WI38 (cell line): ENCODE results near the gene OR52E4.

Experiments used
- H3K4me3 ChIP-seq: 2 replicates; pipeline ENCODE4 v1.5.1; 2011; ENCODE audit warnings: low read depth, mild to moderate bottlenecking, control low read depth, low read length
- CTCF ChIP-seq: IDR thresholded peaks from 2 replicates; pipeline ENCODE4 v1.5.1; 2012; ENCODE audit warnings: low read depth, mild to moderate bottlenecking, control low read depth, low read length

OR52E4 gene

GRCh38 chr11:5891216-5891800, 10.9 kb downstream of the OR52E4 start:
- no peak for TF ChIP-seq CTCF

GRCh38 chr11:5892908-5893307, 12.5 kb downstream of the OR52E4 start, which contains the start of gene OR52E5:
Gene OR52E5, plus strand, starts transcription at chr11:5893208. Its CDS starts 7,569 bp downstream, at chr11:5900777.
- no peak for TF ChIP-seq CTCF
- H3K4me3 ChIP-seq = no peak within 1 kb of the TSS

More at GRCh38 chr11:5891216-5891800, 10.9 kb downstream of the OR52E4 start:
- no peak overlapping the region for H3K4me3 ChIP-seq

DNA sequence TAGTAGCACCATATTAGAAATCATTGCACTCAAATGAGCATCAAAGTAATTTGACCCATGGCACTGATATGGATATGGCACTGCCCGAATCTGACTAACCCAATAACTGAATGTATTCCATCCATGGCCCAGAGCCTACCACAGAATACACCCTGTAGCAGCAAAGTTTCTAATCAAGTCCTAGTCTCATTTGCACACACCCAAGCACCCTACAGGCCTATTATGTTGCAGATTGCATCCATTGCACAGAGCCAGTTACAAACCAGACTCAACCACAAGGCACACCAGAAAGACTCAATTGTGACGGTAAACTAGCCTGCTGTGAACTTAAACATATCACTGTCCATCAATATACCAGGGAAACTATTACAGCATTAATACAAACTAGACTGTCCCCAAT, 19.1 kb downstream of the OR52E4 start:
- no peak for TF ChIP-seq CTCF
- no peak overlapping the region for H3K4me3 ChIP-seq

DNA sequence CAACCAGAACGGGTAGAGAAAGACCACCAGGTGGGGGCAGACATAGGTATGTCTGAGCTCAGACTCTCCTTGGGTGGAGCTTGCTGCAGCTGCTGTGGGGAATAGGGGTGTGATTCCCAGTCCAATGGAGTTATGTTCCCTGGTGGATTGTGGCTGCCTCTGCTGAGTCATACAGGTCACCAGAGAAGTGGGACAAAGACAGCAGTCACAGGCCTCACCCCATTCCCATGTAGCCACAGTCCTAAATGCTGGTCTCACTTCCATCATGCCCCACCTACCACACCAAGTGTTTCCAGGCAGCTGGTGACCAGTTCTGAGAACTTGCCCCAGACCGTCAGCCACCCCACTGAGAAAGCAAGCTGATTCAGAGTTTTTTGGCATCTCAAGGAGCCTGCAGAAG, 30.1 kb downstream of the OR52E4 start:
- TF ChIP-seq CTCF = no peak
- no peak overlapping the region for H3K4me3 ChIP-seq

DNA sequence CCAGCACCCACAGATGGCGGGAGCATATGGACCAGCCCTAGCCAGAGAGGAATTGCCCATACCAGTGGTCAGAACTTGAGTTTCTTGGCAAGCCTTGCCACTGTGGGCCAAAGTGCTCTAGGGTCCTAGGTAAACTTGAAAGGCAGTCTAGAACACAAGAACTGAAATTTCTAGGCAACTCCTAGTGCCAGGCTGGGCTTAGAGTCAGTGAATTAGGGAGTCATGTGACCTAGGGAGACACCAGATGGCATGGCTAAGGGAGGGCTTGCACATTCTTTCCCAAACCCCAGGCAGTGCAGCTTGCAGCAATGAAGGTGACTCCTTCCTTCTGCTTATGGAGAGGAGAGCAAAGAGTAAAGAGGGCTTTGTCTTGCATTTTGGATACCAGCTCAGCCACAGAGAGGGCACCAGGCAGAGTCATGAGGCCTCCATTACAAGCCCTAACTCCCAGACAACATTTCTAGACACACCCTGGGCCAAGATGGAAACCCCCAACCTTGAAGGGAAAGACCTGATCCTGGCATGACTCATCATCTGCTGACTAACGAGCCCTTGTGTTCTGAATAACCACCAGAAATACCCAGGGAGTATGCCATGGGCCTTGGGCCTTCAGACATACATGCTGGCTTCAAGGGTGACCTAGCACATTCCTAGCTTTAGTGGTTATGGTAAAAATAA, 42.5 kb downstream of the OR52E4 start:
- no peak for TF ChIP-seq CTCF

DNA sequence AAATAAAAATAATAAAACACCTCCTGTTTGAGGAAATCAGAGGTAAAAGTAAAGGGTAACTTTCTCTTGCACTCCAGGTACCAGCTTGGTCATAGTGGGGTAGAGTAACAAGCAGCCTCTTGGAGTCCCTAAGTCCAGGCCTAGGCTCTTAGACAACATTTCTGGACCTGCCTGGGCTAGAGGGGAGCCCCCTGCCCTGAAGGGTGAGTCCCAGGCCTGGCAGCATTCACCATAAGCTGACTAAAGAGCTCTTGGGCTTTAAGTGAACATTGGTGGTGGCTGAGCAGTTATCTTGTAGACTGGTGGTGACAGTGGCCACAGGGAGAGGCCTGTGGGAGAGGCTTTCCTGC, 43.0 kb downstream of the OR52E4 start:
- no peak overlapping the region for H3K4me3 ChIP-seq

More for the DNA sequence above, 42.5 kb downstream of the OR52E4 start:
- H3K4me3 ChIP-seq = no peak overlapping the region

More for the DNA sequence above, 43.0 kb downstream of the OR52E4 start:
- TF ChIP-seq CTCF = no peak
